Stimulated activated CD4-positive, alpha-beta T cell treated with anti-CD3 and anti-CD28 coated beads, Interleukin-4, amount 100 ng/mL, for 48 hours (primary cell): ENCODE measurements around the gene UGCG.
"Not testable (repeated sequence)": the region's sequence is repeated elsewhere in the genome, so short reads cannot be mapped to it uniquely, and the experiment has no call there.

Source experiments
- DNase-seq, 2 donors: peaks; one replicate each; pipeline ENCODE4 v3.0.0-alpha.2; 2020; ENCODE audit warnings: low read depth in 2 of 2

Gene UGCG

DNA sequence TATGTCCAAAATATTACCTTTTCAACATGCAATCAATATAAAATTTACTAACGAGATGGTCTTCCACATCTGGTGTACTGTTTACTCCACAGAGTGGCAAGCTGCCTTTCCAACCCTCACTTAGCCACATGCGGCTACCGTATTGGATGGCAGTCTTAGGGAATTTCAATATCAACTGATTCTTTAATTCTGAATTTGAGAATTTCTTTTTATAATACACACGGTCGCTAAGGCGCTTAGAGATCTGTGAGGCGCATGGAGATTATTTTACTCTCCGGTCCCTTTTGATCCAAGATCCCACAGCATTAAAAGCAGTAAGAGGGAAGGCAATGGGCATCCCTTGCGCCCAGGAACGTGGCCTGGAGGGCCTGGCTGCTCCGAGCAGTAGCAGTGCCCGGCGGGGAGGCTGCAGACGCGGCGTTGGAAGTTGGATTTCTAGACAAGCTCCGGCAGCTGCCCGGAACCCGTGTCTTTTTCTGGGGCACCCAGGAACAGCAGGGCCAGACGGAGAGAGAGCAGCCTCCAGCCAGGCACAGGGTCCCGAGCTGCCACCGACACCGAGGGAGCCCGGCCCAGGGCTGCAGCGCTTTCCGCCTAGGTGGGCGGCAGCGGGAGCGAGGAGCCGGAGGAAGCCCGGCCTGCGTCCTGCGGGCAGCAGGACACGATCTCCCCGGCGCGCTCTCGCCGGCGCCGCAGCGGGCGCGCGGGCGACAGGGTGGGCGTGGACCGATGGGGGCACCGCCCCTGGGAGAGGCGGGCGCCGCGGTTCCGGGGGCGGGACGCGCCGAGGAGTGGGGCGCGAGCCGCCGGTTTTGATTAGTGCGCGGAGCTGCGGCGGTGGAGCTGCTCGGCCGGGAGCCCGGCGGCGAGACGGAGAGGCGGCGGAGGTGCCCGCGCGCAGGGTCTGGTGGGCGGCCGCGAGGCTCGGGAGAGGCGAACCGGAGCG lies at the start of gene UGCG:
Gene UGCG (plus strand): TSS at position 819 of the 946 bp plus-strand sequence. CDS start 402 bp downstream, outside the sequence.
- DNase-seq, result peak; percentile 79 to 84

DNA sequence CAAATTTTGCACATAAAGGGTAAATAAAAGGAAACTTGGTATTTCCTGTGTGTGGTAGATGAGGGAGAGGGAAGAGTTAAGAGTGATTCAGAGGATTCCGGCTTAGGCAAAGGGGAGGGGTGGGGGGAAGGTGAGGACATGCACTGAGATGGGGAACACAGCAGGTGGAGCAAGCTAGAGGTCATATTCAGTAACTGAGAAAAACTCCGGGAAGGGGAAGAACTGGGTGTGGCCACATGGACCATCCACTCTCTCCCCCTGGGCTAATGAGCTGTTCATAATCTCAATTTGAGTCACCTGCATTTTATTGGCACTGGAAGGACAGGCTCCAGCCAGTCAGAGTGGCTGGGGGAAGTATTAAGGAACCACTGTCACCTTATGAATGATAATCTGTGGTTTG lies 45.1 kb upstream of the UGCG start:
- no peak for DNase-seq

DNA sequence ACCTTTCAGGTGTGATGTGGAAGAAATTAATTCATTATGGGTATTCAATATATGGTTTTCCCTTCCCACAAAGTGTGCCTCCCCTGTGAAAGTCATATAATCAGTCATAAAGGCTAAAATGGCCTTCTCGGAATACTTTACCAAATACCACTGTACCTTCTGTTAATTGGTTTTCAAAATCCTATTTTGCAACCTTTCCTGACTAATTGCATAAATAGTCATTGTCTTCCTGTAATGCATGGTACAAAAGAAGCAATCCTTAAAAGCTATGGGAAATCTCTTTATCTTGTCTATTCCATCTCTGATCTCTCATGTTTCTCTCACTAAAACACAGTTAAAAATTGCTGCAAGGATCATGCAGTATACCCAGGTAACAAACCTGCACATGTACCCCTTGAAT lies 44.3 kb upstream of the UGCG start:
- DNase-seq, result no peak

DNA sequence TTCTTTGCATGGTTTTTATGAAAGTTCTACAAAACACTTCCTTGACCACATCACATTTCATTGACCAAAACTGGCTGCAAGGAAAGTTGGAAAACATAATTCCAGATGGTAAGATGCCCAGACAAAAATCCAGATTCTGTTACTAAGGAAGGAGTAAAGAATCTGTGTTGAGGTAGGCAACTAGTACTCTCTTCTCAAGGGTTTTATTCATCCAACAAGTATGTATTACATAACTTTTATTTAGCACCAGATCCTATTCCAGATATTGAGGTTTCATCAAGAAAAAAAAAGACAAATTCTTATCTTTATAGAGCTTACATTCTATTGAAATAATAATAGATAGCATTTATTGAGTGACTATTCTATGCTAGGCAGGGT lies 43.2 kb upstream of the UGCG start:
- DNase-seq, result no peak

DNA sequence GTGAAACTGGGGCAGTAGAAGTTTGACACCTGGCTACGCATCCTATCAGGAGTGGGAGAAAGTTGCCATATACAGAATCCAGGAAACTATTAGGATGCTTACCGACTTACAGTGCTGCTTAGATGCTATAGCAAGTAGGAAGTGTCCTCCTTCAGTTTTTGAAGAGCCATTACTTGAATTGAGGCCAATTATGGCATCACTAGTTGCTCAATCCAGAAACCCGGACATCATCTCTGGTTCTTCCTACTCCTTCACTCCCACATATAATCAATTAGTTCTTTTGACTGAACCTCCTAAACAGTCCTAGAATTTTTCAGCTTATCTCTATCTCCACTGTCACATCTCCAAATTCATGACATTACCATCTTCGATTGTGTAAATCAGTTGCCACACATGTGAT lies 41.8 kb upstream of the UGCG start:
- DNase-seq, result no peak

DNA sequence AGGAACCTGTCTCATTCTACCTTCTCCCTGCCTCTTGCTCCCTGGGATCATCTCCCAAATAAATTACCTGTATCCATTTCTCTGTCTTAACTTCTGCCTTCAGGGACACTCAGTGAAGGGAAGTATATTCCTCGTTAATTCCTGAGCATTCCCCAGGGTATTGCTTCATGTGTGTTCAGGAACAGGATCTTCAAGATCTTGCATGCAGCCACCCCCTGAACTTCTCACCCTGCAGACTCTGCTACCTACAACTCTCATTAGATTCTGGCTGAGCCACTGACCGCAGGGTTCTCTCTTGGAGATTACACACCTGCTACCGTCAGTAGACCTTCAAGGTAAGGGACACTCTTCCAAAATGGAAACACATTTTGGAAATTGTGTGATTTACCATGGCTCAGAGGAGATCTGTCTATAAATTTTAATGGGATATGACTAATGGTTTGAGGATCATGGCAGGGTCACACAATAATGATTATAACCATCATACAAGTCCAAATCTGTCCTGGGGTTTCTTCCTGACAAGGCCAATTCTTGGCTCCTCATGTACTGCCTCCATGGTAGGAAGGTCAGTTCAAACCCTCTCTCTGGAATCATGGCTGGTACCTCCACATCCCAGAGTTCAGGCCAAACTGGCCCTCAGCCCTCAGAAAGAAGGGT lies 38.9 kb upstream of the UGCG start:
- DNase-seq, result no peak

DNA sequence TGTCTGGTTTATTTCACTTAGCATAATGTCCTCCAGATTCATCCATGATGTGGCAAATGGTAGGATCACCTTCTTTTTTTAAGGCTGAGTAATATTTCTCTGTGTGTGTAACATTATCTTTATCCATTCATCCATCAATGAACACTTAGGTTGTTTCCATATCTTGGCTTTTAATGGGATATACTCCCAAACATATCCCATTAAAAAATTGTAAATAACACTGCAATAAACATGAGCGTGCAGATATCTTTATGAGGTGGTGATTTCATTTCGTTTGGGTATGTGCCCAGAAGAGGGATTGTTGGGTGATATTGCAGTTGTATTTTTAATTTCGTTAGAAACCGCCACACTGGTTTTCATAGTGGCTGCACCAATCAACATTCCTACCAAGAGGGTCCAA lies 36.2 kb upstream of the UGCG start:
- DNase-seq, result no peak

DNA sequence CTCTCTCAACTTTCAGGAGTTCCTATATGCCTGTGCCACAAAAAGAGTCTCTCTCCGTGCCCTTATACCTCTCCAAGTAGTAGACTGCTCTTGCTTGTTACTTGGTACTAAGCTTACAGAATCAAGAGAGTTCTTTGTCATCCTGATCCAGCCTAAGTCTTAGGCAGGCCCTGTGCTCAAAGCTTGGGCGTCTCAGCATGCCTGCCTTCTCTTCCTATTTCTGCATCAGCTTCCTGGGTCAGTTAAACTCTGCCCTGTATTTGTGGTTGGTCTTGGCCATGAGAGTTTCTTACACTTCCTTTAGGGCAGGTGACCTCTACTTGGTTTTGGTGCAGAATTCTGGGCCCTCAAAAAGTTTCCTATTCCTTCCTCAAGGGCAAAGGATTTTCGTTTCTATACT lies 33.0 kb upstream of the UGCG start:
- DNase-seq, result no peak

DNA sequence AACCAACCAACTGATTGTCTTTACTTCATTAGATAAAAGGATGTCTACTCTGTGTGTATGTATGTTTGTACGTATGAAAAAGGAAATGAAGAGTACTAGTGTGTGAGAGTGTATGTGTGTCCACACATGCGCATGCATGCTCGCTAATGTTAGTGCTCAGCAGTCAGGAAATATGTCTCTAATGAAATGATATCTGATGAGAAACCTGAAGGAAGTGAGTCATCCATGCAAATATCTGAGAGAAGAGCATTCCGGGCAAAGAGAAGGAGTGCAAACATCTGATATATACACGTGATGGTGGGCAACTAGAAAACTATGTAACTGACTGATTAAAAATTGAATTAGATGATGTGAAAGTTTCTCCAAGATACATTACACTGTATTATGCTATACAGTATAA lies 29.6 kb upstream of the UGCG start:
- no peak for DNase-seq

DNA sequence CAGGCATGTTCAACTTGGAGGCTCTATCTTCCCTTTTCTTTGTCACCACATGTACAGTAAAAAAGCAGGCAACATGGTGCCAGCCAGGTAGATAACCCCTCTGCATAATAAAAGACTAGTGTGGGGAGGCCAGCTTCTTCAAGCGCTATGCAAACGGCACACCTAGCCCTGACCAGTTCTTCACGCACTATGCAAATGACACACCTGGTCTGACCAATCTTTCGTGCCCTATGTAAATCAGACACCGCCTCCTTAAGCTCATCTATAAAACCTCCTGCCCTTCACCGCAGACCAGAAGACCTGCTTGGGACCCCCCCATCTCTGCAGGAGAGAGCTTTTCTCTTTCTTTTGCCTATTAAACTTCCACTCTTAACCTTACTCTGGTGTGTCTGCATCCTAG lies 28.1 kb upstream of the UGCG start:
- no peak for DNase-seq

DNA sequence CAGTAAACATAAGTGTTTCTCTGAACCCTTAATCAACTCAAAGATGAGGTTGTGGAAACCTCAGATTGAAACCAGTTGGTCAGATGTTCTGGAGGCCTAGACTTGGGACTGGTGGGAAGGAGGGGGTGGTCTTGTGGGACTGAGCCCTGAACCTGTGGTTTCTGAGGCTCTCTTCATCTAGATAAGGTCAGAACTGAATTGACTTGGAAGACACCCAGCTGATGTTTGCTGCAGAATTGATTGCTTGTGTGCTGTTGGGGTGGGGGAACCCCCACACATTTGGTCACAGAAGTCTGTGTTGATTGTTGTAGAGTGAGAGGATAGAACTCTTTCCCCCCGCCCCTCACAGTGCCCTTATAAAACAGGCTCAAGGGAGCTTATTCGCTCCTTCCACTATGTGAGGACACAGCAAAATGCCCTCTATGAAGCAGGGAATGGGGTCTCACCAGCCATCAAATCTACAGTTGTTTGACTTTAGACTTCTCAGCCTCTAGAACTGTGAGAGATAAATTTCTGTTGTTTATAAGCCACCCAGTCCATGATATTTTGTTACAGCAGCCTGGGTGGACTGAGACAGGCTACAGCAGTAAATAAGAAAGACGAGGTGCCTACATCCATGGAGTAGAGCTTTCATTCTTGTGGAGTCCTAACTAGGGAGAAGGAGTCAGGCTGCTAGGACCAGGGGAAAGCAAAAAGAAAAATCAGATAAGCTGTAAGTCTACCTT lies 25.7 kb upstream of the UGCG start:
- DNase-seq, result peak in 1 of 2 donors; percentile 35

DNA sequence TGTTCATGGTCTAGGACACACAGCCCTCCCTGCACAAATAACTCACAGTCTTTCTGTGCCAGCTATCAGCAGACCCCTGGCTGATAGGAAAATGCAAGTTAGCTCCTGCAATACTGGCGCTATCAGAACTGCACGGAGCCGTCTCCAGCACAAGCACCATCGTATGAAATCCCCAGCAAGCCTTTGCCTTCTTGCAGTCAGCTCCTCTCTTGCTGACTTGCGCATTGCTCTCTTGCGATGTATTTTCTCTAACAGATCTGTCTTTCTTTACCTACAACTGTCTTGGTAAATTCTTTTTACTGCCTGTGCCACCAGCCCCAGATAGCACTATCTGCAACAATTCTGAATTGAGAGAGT lies 25.1 kb upstream of the UGCG start:
- DNase-seq, result no peak

DNA sequence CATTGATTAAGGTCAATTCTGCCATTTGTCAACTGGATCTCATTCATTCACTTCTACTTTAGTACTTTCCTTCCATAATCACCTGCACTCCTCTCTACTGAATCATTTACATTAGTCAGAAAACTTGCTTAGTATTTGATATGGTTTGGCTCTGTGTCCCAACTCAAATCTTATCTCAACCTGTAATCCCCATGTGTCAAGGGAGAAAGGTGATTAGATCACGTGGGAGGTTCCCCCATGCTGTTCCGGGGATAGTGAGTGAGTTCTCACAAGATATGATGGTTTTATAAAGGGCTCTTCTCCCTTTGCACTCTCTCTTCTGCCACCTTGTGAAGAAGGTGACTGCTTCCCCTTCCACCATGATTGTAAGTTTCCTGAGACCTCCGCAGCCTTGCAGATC lies 23.7 kb upstream of the UGCG start:
- DNase-seq, result no peak

DNA sequence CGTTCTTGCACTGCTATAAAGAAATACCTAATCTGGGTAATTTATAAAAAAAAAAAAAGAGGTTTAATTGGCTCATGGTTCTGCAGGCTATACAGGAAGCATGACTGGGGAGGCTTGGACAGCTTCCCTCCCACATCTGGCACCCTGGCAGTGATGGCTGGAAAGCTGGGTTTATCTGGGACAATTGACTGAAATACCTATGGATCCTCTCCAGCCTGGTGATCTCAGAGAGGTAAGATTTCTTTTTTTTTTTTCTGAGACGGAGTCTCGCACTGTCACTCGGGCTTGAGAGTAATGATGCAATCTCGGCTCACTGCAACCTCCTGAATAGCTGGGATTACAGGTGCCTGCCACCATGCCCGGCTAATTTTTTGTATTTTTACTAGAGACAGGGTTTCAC lies 22.7 kb upstream of the UGCG start:
- no peak for DNase-seq

DNA sequence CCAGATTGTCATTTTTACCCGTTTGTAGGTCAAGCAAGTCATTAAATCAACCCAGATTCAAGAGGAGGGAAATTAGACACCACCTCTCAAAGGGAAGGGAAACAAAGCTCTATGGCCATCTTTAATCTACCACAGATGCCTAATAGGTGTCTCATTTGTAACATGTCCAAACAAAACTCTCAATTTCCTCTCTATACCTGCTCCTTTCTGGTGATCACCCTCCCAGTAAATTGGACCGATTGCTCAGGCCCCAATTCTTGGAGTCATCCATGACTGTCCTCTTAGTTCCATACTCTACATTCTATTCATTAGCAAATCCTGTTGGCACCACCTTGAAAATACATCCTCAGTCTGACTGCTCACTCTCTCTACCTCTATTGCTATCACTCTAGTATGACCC lies 22.1 kb upstream of the UGCG start:
- DNase-seq, result no peak

DNA sequence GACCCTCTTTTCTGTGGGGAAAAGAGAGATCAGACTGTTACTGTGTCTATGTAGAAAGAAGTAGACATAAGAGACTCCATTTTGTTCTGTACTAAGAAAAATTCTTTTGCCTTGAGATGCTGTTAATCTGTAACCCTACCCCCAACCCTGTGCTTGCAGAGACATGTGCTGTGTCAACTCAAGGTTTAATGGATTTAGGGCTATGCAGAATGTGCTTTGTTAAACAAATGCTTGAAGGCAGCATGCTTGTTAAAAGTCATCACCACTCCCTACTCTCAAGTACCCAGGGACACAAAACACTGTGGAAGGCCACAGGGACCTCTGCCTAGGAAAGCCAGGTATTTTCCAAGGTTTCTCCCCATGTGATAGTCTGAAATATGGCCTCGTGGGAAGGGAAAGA lies 21.3 kb upstream of the UGCG start:
- DNase-seq, result not testable (repeated sequence)

DNA sequence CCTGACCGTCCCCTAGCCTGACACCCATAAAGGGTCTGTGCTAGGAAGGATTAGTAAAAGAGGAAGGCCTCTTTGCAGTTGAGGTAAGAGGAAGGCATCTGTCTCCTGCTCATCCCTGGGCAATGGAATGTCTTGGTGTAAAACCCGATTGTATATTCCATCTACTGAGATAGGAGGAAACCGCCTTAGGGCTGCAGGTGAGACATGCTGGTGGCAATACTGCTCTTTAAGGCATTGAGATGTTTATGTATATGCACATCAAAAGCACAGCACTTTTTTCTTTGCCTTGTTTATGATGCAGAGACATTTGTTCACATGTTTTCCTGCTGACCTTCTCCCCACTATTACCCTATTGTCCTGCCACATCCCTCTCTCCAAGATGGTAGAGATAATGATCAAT lies 20.9 kb upstream of the UGCG start:
- DNase-seq, result not testable (repeated sequence)

DNA sequence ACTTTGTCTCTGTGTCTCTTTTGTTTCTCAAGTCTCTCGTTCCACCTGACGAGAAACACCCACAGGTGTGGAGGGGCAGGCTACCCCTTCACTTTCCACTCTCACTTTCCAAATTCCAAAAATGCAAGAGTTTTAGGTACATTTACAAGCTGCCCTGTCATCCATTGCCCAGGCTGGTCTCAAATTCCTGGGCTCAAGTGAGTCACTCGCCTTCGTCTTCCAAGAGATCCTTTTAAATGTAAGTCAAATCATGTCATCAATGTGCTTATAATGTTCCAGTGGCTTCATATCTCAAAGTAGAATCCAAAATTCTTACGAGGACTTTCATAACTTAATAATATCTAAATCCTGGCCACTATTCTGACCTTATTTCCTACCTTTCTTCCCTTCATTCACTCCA lies 20.4 kb upstream of the UGCG start:
- no peak for DNase-seq

DNA sequence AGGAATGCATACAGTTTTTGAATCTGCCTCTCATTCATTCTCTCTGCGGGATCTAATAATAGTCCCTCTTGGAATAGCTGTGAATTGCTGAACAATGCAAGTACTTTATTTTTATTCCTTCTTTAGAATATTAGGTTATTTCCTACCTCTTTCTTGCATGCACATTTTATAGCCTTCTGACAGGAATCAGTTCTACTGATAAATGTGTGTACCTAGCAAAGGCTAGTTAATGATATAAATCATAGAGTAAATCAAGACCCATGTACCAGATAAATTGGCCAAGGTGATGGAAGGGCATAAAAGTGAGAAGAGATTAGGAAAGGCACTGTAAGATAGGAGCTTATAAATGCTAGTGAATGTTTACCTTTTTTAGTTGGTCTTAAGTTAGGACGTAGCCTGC lies 19.2 kb upstream of the UGCG start:
- DNase-seq, result no peak

DNA sequence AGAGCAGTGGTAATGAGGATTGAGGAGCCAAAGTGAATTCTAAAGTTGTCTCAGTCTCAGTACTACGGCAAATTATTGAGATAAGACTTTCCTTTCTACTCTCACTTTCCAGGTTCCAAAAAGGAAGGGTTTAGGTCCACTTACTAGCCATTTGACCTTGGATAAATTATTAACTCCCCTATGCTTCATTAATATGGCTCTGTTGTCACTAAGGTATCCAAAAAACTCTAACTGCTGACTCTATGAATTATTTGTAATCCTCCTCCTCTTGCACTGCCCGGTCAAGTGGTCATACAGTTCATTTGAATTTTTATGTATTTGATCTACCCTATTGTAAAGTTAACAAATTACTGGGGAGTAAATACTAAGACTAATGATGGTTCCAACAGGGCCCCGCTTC lies 17.7 kb upstream of the UGCG start:
- DNase-seq, result no peak

DNA sequence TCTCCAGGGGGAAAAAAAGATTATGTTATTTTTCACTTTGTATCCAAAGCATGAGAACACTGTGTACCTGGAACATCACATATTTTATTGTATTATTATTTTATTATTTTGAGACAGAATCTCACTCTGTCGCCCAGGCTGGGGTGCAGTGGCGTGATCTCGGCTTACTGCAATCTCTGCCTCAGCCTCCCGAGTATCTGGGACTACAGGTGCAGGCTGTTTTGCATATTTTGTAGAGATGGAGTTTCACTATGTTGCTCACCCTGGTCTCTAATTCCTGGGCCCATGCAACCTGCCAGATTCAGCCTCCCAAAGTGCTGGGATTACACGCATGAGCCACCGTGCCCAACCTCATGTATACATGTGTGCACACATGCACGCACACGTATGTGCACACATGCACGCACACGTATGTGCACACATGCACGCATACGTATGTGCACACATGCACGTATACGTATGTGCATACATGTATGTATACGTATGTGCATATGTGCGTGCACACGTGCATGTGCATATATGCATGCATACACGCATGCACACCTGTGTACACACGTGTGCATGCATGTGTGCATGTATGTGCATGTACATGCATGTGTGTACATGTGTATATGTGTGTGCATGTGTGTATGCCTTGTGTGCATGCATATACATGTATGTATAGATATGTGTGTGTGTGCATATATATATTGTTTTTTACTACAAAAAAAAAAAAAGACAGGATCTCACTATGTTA lies 9.5 kb upstream of the UGCG start:
- no peak for DNase-seq

DNA sequence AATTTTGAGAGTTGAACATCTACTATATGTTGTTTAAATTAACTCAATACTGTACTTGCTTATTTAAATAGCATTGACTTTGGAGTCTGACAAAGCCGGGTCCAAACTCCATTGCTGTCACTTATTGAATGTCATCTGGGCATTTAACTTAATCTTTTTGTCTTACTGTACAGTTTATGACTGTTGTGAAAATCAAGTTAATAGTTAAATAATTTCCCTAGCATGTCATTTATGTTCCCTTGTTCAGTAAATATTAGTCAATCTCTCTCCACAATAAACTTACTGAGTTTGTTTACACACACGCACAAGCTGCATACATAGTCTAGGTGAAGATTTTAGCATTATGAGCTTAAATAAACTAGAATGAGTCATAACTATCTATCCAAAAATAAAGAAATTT lies 6.3 kb upstream of the UGCG start:
- DNase-seq, result no peak
